ENCODE measurements around the gene MFN2.
"Not testable (repeated sequence)": the region's sequence is repeated elsewhere in the genome, so short reads cannot be mapped to it uniquely, and the experiment has no call there.

Gene MFN2

DNA sequence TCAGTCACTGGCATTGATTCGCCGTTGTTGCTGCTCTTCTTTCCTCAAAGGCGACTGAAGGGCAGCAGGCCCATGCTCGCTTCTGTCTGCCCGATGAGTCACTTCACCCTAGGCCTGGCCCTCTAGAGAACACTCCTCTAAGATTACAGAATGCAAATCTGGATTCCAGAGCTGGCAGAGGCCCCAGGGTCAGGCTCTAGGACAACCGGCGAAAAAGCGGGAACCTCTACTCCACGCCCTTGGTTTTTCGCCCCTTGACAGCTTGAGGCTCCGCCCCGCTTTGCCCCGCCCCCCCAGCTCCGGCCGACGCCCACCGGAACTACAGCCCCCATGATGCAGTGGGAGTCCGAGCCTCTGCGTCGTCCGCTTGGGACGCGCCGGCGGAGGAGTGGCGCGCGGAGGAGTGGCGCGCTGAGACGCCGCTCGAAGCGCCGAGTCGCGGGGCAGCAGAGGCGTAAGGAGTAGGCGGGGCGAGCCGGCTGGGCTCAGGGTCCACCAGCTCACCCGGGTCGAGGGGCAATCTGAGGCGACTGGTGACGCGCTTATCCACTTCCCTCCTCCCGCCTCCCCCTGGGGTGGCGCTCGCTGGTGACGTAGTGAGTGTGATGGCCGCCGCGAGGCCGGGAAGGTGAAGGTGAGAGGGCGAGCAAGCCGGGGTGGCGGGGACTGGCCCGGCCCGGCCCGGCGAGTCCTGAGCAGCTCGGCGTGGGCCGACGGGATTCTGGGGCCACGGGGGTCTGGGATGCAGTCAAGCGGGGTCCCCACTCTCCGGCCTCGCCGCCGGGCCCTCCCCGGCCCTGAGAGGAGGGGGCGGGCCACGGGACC lies at the start of gene MFN2:
Gene MFN2, plus strand, starts transcription at position 594 of the 825 bp plus-strand sequence. CDS start 8,725 bp downstream, outside the sequence.
- DNase-seq (ENCODE audit: low read depth) = peak; percentile 89

DNA sequence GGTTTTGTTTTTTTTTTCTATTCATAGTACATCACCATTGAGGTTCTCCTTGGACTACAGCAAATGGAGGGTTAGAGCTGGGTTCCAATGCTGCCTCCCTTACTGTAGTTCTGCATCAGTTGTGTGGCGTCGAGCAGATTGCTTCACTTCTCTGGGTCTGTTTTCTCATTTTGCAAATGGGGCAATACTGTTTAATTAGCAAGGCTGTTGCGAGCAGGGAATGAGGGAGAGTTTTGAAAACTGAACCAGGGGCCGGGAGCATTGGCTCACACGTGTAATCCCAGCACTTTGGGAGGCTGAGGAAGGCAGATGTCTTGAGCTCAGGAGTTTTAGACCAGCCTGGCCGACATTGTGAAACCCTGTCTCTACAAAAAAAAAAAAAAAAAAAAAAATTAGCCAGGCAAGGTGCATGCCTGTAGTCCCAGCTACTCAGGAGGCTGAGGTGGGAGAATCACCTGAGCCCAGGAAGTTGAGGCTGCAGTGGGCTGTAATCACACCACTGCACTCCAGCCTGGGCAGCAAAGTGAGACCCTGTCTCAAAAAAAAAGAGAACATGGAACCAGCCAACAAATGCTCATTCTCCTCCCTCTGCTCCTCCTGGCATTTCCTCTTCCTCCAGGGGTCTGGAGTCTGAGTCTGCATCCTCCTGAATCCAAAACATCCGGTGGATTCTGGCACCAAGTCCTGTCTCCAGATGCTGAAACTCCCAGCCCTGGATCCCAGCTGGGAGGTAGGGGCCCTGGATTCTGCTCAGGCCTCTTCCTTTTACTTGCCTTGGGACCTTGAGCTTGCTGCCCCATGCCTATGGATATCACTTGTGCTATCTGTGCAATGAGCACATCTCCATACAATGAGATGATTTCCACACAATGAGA lies 49.4 kb upstream of the MFN2 start:
- DNase-seq (ENCODE audit: low read depth) = no peak

DNA sequence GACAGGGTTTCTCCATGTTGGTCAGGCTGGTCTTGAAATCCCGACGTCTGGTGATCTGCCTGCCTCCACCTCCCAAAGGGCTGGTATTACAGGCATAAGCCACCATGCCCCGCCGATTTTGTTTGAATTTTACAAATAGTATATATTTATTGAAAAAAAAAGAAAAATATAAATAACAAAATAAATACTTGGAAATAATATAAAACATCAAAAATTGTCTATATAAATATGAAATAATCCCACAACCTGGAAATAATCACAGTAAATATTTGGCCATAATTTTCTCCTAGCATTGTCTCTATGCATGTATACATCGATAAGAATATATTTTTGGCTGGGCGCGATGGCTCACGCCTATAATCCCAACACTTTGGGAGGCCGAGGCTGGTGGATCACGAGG lies 48.4 kb upstream of the MFN2 start:
- DNase-seq (ENCODE audit: low read depth) = no peak

DNA sequence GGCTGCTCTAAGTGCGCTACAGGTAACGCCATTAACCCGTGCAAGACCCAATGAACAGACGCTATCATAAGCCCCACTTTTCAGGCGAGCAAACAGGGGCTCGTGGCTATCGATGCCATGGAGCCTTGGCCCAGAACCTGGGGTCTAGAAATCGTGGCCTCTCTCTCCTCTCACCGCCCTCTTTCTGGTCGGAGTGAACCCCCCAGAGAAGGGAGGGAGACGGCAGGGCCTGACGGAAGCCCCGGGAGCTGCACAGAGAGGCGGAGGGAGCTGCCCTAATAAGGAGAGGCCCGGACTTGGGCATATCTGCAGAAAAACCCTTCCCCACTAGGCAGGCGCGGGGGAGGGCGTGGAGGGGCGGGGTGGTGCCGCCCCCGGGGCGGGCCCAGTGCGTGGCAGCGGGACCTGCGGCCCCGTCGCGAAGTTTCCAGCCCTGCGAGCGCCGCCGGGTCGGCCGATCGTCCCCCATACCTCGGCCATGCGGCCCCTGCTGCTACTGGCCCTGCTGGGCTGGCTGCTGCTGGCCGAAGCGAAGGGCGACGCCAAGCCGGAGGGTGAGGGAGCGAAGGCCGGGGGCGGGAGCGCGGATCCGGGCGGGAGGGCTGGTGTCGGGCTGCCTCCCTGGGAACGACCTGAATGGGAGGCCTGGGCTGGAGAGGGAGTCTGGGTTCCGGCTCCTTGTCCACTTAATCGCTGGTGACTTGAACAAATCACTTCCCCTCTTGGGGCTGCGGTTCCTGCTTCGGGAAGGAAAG lies 45.8 kb upstream of the MFN2 start, which contains the start of gene PLOD1:
Gene PLOD1, plus strand, starts transcription at position 416 of the 755 bp plus-strand sequence. Its CDS starts 63 bp downstream, at position 479.
- peak; percentile 79 for DNase-seq (ENCODE audit: low read depth)

DNA sequence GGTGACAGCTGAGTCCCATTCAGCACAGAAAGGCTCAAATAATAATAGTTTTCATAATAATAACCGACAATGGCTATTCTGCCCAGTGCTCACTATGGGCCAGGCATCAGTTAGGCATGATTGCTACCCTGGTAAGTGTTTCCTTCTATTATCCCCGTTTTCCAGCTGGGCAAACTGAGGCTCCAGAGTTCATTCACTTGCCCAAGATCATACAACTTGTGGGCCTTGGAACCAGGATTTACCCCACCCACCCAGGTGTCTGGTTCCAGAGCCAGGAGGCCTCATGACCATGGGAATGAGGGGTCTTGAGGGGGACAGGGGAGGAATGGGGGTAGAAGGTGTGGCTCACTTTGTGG lies 45.2 kb upstream of the MFN2 start:
- no peak for DNase-seq (ENCODE audit: low read depth)

DNA sequence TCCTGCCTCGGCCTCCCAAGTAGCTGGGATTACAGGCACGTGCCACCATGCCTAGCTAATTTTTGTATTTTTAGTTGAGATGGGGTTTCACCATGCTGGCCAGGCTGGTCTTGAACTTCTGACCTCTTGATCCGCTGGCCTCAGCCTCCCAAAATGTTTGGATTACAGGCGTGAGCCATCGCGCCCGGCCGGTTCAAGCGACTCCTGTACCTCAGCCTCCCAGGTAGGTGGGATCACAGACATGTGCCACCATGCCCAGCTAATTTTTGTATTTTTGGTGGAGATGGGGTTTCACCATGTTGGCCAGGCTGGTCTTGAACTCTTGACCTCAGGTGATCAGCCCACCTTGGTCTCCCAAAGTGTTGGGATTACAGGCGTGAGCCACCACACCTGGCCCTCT lies 44.5 kb upstream of the MFN2 start:
- not testable (repeated sequence) for DNase-seq (ENCODE audit: low read depth)

DNA sequence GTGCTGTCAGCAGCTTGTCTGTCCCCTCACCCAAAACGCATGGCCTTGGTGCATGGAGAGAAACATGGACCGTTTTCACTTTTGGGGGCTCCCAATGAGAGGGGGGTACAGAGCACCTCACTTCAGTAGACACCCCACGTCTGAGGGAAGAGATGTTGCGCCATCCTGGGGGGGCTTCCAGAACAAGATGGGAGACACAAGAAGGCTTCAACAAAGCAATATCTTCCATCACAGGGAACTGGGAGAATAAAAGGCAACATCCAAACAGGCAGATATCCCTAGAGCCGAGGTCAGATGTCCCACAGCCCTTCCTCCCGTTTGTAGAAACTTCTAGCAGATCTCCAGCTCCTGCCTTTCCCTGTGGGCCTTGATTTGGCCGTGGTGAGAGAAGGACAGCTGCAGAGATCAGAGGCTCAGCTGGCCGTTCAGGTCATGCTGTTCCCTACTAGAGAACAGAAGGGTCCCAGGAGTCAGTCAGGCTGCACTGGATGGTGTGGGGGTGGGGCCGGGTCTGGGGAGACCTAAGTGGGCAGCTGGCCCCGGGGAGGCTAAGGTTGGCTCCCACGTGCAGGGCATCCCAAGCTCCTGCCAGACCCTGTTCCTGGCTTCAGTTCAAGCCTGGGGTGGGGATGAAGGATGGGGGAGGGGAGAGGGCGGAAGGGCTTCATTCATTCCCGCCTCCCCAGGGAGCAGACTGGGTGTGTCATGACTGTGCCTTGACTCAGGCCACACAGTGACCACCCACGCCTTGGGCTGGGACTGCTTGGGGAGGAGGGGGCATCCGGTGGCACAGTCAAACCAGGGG lies 41.3 kb upstream of the MFN2 start:
- no peak for DNase-seq (ENCODE audit: low read depth)

DNA sequence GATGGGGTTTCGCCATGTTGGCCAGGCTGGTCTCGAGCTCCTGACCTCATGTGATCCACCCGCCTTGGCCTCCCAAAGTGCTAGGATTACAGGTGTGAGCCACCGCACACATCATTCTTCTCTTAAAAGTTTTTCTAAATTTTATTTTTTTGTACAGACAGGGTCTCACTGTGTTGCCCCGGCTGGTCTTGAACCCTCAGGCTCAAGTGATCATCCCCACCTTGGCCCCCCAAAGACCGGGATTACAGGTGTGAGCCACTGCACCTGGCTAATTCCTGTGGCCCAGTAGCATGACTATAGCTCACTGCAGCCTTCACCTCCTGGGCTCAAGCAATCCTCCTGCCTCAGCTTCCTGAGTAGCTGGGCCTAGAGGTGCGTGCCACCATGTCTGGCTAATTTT lies 40.5 kb upstream of the MFN2 start:
- DNase-seq (ENCODE audit: low read depth) = not testable (repeated sequence)

DNA sequence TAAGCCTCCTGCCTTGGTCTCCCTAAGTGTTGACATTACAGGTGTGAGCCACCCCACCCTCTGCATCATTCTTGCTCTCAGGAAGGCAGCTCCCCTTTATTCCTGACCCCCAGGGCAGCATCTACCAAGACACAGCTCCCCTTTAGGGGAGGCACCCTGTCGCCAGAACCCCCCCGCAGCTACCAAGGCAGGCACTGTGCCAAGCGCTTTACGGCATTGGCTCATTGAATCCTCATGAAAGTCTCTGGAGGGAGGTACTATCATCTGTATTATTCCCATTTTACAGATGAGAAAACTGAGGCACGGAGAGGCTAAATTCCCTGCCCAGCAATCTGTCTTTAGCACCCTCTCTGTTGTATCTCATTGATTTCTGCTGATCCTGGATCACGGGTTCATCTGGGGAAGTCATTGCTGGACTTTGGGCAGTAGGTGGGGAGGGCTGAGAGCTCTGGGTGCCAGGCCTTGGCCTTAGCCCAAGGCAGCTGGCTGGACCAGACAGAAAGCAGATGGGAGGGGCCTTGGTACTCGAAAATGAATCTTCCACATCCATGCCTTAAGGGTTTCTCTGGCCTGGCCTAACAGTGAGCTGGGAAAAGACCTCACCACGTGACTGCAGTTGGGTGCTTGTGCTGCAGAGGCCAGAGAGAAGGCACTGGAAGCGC lies 39.9 kb upstream of the MFN2 start:
- no peak for DNase-seq (ENCODE audit: low read depth)

DNA sequence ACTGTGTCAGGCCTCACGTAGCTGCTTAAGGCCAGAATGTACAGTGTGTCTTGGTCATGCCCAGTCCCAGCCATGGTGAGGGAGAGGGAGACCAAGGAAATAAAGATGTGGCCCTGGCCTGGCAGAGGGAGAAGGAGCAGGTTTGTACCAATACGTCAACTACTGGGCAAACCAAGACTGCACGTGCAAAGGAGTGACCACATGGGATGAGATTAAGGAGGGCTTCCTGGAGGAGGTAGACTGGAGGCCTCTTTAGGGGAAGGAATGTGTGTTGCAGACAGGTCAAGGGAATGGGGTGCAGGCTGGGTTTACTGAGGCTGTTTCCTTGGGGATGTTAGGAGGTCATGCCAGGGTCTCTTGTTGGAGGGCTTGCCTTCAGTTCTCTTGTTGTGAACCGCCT lies 38.0 kb upstream of the MFN2 start:
- no peak for DNase-seq (ENCODE audit: low read depth)

DNA sequence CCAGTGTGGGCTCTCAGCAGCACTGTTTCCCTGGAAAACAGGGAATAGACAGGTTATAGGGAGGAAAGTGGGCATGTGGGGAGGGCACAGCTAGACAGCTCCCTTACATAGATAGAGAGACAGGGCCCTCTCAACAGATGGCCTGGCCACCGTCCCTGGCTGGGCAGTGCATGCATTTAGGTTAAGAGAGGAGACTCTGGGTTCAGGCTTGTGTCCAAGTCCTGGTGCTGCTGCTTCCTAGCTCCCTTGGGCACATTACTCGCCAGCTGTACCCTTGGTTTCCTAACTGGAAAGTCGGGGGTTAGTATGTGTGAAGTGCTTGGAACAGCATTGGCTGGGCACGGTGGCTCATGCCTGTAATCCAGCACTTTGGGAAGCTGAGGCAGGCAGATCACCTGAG lies 36.6 kb upstream of the MFN2 start:
- DNase-seq (ENCODE audit: low read depth) = no peak

DNA sequence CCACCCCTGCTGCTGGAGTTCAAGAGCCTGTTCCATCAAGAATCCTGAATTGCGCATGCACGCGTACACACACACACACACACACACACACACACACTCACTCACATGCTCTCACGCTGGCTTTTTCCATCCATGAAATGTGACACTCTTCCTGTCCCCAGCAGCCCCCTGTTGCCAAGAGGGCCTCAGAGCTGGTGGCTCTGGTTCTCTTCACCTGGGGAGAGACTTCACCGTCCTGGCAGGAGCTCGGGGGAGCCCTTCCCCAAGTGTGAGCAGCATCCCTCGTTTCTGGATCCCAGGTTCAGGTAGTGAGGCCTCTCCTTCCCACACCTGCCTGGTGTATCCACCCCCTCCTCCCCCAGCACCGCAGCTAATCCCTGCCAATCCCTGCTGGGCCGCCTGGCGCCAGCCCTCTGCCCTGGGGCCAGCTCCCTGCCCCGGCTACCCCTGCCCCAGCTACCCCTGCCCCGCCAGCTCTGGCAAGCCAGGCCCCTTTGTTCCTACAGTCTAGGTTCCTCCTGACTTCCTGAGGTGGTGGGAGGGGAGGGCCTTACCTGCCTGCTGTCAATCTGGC lies 35.8 kb upstream of the MFN2 start:
- DNase-seq (ENCODE audit: low read depth) = no peak

DNA sequence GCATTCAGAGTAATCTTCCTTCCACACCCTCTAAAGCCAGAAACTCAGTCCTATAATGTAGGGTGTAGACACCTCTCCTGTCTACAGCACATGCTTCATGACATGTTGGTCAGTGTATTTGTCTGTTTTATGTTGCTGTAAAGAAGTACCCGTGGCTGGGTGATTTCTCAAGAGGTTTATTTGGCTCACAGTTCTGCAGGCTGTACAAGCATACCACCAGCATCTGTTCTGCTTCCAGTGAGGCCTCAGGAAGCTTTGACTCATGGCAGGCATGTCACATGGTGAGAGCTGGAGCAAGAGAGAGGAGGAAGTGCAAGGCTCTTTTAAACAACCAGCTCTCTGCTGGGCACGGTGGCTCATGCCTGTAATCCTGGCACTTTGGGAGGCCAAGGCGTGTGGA lies 33.6 kb upstream of the MFN2 start:
- no peak for DNase-seq (ENCODE audit: low read depth)

DNA sequence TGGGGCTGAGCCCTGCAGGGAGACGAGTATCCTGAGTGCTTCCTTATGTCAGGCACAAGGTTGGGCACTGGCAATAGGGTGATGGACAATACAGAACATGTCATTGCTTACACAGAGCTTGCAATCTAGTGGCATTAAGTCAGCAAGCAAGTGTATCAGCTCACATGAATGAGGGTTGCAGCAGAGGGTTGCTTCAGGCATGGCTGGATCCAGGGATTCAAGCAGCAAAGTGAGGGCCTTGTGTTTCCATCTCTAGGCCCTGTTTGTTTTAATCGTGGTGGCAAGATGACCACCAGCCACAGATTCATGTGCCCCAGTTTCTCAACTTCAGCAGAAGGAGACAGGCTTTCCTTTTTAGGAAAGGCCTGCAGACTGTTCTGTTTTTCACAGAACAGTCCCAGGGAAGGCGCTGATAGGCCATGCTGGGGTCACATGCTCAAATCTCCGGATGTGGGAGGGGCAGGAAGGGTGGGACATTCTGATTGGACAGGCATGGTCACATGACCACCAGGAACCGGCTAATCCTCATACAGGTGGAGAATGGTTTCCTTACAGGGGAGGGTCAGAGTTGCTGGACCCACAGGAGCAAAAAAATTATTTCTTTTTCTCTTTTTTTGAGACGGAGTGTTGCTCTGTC lies 31.3 kb upstream of the MFN2 start:
- no peak for DNase-seq (ENCODE audit: low read depth)

DNA sequence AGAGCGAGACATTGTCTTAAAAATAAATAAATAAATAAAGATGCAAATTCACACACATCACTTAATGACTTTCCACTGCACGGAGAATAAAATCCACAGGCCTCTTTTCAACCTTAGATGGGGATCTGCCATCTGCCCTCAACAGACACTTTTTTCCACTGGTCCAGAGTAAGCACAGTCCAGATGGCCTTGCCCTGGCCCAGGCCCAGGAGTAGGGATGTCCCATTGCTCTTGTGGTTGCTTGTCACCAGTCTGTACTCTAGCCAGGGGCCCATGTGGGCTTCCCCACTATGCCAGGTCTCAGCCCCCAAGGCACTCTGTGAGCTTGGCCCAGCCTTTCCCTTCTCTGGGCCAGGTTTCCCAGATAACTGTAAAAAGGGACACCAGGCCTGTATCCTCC lies 28.3 kb upstream of the MFN2 start:
- no peak for DNase-seq (ENCODE audit: low read depth)

DNA sequence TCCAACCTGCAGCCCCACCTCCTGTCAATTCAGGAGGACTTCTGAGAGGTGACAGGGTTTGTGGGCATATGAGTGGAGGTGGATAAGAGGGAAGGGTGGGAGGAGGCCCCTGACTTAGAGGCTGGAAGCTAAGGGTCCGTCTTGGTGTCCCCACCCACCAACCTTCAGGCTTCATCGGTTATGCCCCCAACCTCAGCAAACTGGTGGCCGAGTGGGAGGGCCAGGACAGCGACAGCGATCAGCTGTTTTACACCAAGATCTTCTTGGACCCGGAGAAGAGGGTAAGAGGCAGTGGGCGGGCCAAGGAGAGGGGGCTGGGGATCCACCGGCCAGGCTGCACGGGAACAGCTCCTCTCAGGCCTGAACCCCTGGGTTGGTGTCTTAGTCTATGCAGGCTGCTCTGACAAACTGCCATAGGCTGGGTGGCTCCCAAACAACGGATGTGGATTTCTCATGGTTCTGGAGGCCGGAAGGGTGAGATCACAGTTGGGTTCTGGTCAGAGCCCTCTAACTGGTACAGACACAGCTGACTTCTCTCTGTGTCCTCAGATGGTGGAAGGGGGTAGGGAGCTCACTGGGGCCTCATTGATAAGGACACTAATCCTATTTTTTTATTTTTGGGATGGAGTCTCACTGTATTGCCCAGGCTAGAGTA lies 27.7 kb upstream of the MFN2 start:
- DNase-seq (ENCODE audit: low read depth) = no peak

DNA sequence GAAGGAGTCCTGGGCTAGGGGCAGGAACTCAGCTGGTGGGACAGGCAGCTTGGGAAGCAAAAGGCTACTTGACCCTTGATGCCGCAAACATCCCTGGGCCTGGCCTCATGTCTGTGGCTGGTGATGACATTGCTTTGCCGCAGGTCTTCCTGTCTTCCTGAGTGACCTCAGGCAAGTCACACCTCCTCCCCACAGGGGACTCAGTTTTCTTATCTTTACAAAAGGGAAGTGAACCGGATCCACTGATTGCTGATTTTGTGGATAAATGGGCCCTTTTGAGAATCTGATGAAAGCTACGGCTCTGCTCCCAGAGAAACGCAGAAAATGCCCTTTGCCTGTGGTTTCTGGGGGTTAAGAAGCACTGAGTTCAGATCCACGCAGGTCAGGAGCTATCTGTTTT lies 25.0 kb upstream of the MFN2 start:
- DNase-seq (ENCODE audit: low read depth) = no peak

DNA sequence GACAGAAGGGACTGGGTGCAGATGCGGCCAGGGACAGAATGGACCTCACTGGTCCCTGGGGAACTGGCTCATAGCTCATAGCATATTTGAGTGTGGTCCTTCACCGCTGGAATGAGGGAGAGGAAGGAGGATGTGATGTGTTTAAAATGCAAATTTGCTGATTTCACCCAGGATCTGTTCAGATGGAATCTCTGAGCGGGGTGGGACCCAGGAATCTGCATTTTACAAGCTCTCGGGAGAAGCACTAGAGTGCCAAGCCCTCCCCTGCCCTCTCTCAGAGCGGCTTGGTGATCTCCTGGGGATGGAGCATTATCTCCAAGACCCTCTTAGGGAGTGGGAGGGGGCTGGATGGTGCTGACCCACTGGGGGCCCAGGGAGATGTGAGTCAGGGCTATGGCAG lies 22.8 kb upstream of the MFN2 start:
- DNase-seq (ENCODE audit: low read depth) = no peak

DNA sequence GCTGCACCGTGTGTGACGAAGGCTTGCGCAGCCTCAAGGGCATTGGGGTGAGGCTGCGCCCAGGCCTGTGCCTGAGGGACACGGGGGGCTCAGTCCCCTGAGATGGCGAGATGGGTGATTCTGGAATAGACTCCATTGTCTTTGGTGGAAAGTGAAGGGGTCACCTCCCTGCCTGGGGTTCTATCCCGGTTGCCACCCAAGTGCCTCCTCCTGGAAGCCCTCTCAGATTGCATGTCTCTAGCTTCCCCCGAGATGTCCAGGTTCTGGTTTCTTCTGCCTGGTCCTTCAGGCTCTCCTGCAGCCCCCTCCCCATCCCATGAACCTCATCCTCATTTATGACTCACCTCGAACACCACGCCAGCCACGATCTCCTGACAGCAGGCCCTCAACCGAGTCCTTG lies 22.3 kb upstream of the MFN2 start:
- no peak for DNase-seq (ENCODE audit: low read depth)

DNA sequence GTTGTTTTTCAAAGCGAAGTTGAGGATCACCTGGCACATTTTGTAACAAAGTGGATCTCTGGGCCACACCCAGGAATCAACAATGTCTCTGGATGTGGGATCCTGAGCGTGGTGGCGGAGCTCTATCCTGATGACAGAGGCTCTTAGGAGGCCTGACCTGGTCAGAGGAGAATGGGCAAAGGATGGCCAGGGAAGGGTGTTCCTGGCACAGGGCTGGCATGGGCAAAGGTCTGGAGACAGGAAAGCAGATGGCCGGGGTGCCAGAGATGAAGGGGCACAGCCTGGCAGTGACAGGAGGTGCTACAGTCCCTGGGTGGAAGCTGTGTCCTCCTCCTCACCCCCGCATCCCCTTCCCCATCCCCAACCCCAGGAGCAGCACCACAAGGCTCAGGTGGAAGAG lies 20.0 kb upstream of the MFN2 start:
- no peak for DNase-seq (ENCODE audit: low read depth)

All from activated T-helper 9 cell treated with anti-CD3 and anti-CD28 coated beads, Interleukin-2, amount 50 U/mL, for 16 hours (primary cell).